Lower lobe of right lung (tissue), 2 donors: Measurements from ENCODE around the gene INHA. TPM values are rescaled to one million over a fixed set of nuclear protein-coding genes. Genes with fewer than 3 reads are reported as not detected.

Experiments
- ATAC-seq, 2 donors: fragments of 200-7000 bp; cut with Tn5 transposase; one replicate each; pipeline ENCODE4 v1.9.1; 2020 to 2022; ENCODE audit warnings: mild to moderate bottlenecking in 2 of 2, moderate library complexity in 2 of 2
- DNase-seq: peaks from one replicate; pipeline ENCODE4 v3.0.0-alpha.2; 2020
- H3K27ac ChIP-seq: fragments of 200-600 bp; one replicate; pipeline ENCODE4 v1.8.0; 2022
- H3K27me3 ChIP-seq: fragments of 200-600 bp; one replicate; pipeline ENCODE4 v1.8.0; 2022; ENCODE audit warnings: low read depth
- H3K36me3 ChIP-seq: fragments of 200-600 bp; one replicate; pipeline ENCODE4 v1.8.0; 2022; ENCODE audit warnings: mild to moderate bottlenecking
- H3K4me1 ChIP-seq: fragments of 200-600 bp; one replicate; pipeline ENCODE4 v1.8.0; 2022
- H3K4me3 ChIP-seq: fragments of 200-600 bp; one replicate; pipeline ENCODE4 v1.8.0; 2022; ENCODE audit warnings: mild to moderate bottlenecking
- H3K9me3 ChIP-seq: fragments of 200-600 bp; one replicate; pipeline ENCODE4 v1.8.0; 2022
- CTCF ChIP-seq: fragments of 200-600 bp; IDR thresholded peaks from one replicate; pipeline ENCODE4 v1.8.0; 2022; ENCODE audit warnings: antibody characterized with exemption, mild to moderate bottlenecking
- intact Hi-C: fragments of 100-400 bp; cut with DNase I; formaldehyde crosslinking; loops from one replicate; pipeline ENCODE4 v1.11.0; 2022
- total RNA-seq: library from RNA; stranded (reverse); fragmentation: NEBNext Ultra II Directional; extraction: Animal tissue kit (Norgen Biotek cat#: 25700); gene quantifications from one replicate; pipeline ENCODE4 v1.2.1, GENCODE V29; 2021
- donor health status: DM: no; HTN: yes; CAD: no; lungs with severe emphysema.

INHA gene
- total RNA-seq, 1 donor from 2014 or later: not detected

- intact Hi-C loops: no loop called here
Measured at GRCh38 chr2:219570194-219570923, 1.8 kb upstream of the INHA start.

GRCh38 chr2:219570924-219571310, 1.2 kb upstream of the INHA start:
- Histone ChIP-seq H3K36me3 (peaks cover 11% of the 10 kb centered on the region), H3K27me3 (peaks cover 14% of the 10 kb centered on the region), H3K9me3 (no peaks in the 10 kb centered on the region), H3K27ac (peak overlapping the region; percentile 73), H3K4me3 (peak overlapping the region; percentile 66), H3K4me1 (peaks cover 11% of the 10 kb centered on the region)
- intact Hi-C loops: no loop called here
- DNase-seq (no peak), ATAC-seq (peak; percentile 19 to 51)
- TF ChIP-seq CTCF: no peak

More at GRCh38 chr2:219570194-219570923, 1.8 kb upstream of the INHA start:
- no peak for TF ChIP-seq CTCF
- H3K27me3 ChIP-seq: peaks cover 14% of the 10 kb centered on the region
- peak; percentile 58 to 65 for ATAC-seq
- H3K27ac ChIP-seq: peak overlapping the region; percentile 73
- no peaks in the 10 kb centered on the region for H3K9me3 ChIP-seq
- peaks cover 15% of the 10 kb centered on the region for H3K36me3 ChIP-seq
- H3K4me1 ChIP-seq: peaks cover 11% of the 10 kb centered on the region
- H3K4me3 ChIP-seq: peak overlapping the region; percentile 66
- DNase-seq: no peak

- H3K27me3 ChIP-seq: peaks cover 14% of the 10 kb centered on the region
- ATAC-seq: peak; percentile 78 to 82
- peak within 1 kb of the TSS; percentile 73 for H3K27ac ChIP-seq
- intact Hi-C loops: no loop called here
- no peak for TF ChIP-seq CTCF
- peak within 1 kb of the TSS; percentile 66 for H3K4me3 ChIP-seq
- H3K36me3 ChIP-seq: peaks cover 9% of the 10 kb centered on the region
- H3K4me1 ChIP-seq: peaks cover 11% of the 10 kb centered on the region
- H3K9me3 ChIP-seq: no peaks in the 10 kb centered on the region
- peak; percentile 77 for DNase-seq
Measured at GRCh38 chr2:219571311-219572236, 536 bp upstream of the INHA start, which contains the start of gene OBSL1. Gene OBSL1 (minus strand): TSS chr2:219571539. CDS start chr2:219571232, 307 bp downstream.

- Histone ChIP-seq H3K27me3 (peaks cover 19% of the 10 kb centered on the region), H3K36me3 (peaks cover 3% of the 10 kb centered on the region)
- no peak for DNase-seq
Measured at GRCh38 chr2:219573166-219573565, 1.1 kb downstream of the INHA start.

More at GRCh38 chr2:219573166-219573565, 1.1 kb downstream of the INHA start:
- Histone ChIP-seq H3K4me3 (no peak overlapping the region), H3K27ac (no peak overlapping the region), H3K4me1 (peaks cover 11% of the 10 kb centered on the region), H3K9me3 (no peaks in the 10 kb centered on the region)
- ATAC-seq: no peak
- intact Hi-C loops: no loop called here
- TF ChIP-seq CTCF: no peak
